G401.6 (cell line): ENCODE results near the gene PSMB2.
"Not testable (repeated sequence)": the region's sequence is repeated elsewhere in the genome, so short reads cannot be mapped to it uniquely, and the experiment has no call there.

Experiments
- FAIRE-seq: peaks from 2 replicates; lab custom pipeline; 2012; peaks lifted over from hg19 to GRCh38; lab: Jason Lieb, UNC

Gene PSMB2

GRCh38 chr1:35641233-35641866, at the start of gene PSMB2:
TSS of gene PSMB2 (minus strand) at chr1:35641526. CDS start at chr1:35641432, 94 bp downstream.
- peak; percentile 83 for FAIRE-seq

- no peak for FAIRE-seq
Observed at GRCh38 chr1:35691080-35691479, 49.8 kb upstream of the PSMB2 start.

GRCh38 chr1:35690103-35690502, 48.8 kb upstream of the PSMB2 start:
- FAIRE-seq, result not testable (repeated sequence)

DNA sequence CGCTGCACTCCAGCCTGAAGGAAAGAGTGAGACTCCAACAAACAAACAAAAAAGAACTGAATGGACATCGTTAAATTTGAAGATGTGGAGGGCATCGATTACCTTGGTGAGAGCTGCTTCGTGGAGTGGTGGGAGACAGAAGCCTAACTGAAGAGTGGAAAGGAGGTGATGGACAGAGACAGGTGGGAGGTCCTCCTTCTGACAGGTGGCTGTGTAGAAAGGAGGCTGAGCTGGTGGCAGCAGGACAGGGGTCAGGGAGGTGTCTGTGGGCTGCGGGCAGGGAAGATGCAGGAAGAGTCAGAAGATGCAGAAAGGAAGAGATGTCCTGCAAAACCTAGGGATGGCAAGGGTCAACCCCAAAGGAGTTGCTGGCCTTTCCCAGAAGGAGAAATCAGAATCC, 46.8 kb upstream of the PSMB2 start:
- FAIRE-seq, result no peak

DNA sequence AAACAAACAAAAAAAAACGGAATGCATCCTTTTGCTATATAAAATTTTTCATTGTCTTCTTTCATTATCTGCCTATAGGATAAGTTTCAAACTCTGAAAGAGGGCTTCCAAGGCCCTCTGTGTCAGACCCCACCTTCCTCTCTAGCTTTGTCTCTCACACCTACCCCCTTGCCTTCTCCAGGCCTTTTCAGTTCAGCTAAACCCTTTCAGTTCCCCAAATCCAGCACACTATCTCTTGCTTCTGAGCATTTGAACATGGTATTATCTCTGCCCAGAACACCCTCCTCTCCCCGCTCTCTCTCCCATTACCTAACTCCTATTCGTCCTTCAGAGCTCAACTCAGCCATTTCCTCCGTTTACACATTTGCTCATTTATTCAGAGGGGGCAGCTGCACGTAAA, 41.7 kb upstream of the PSMB2 start:
- FAIRE-seq, result no peak

- no peak for FAIRE-seq
Observed at GRCh38 chr1:35680271-35680670, 38.9 kb upstream of the PSMB2 start.

DNA sequence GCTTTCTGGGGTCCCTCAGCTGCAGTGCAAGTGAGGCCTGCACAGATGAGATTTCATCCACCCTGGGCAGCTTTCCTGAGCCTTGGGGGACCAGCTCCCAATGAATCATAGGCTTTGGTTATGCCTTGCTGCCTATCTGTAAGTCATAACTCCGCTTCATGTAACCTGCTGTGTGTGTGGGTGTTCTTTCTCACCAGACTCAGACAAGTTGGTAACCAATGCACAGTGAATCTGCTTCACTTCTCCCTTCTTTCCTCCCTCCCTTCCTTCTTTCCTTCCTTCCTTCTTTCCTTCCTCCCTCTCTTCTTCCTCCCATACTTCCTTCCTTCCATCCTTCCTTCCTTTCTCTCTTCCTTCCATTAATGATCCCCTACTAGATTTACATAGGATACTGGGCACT, 34.4 kb upstream of the PSMB2 start:
- FAIRE-seq, result no peak

DNA sequence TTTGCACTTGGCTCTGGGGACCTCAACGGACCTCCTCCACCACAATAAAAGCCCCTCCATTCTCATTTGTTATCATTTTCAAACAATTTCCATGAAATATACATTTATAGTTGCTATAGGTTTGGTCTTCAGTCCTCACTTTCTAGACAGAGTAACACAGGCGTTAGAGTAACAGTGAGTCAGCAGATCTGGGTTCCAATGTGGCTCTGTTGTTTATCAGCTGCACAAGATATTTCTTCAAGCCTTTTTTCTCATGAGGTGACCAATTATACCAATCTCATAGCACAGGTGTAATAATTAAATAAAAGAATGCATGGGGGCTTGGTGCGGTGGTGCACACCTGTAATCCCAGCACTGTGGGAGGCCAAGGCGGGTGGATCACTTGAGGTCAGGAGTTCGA, 32.8 kb upstream of the PSMB2 start:
- FAIRE-seq, result no peak

GRCh38 chr1:35672116-35672515, 30.8 kb upstream of the PSMB2 start:
- FAIRE-seq, result no peak

GRCh38 chr1:35668506-35668905, 27.2 kb upstream of the PSMB2 start:
- no peak for FAIRE-seq

GRCh38 chr1:35666916-35667315, 25.6 kb upstream of the PSMB2 start:
- no peak for FAIRE-seq

DNA sequence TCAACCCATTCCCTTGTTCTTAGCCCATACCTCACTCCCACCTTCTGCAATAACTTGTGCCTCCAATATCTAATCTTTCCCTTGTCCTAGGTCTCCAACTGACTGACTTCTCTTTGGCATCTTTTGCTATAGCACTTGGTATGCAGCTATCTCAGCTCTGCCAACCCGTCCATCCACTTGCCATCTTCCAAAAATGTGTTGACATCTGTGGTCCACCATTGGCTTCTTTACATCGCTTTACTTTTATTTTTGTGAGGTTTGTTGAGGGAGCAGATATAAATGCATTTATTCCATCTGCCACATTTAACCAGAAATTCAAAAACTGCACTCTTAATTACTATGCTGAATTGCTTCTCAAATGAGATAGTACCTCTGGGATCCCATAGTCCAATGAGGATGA, 24.9 kb upstream of the PSMB2 start:
- FAIRE-seq, result no peak

DNA sequence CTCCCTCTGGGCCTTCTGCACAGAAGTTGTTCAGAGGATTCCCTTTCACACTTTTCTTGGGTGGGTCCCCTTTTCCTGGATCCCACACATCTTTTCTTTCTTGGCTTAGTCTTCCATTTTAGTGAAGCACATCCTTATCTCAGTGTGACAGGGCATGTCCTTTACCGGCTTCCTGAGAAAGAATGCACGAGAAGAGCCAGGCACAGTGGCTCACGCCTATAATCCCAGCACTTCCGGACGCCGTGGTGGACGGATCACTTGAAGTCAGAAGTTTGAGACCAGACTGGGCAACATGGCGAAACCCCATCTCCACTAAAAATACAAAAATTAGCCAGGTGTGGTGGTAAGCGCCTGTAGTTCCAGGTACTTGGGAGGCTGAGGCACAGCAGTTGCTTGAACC, 22.1 kb upstream of the PSMB2 start:
- FAIRE-seq, result no peak

GRCh38 chr1:35661474-35661795, 20.1 kb upstream of the PSMB2 start:
- FAIRE-seq, result no peak

GRCh38 chr1:35660581-35661473, 19.5 kb upstream of the PSMB2 start:
- no peak for FAIRE-seq

- FAIRE-seq, result no peak
Observed at GRCh38 chr1:35659589-35659988, 18.3 kb upstream of the PSMB2 start.

GRCh38 chr1:35657851-35658250, 16.5 kb upstream of the PSMB2 start:
- FAIRE-seq, result no peak

DNA sequence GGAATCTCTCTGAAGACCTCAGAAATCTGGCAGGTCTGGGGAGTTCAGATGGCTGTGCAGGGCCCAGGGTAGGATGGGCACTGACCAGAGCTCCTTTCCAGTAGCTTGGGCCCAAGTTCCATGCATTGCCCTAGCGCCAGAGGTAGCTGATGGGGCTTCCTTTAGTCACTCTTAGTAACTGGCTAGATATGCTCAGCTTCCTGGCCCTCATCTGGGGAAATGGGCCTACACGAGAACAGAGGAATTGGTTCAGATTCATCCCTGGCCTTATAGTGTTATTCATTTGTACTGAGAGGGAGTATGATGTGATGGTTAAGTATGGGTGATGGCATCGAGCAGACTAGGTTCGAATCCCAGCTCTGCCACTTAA, 15.5 kb upstream of the PSMB2 start:
- no peak for FAIRE-seq

DNA sequence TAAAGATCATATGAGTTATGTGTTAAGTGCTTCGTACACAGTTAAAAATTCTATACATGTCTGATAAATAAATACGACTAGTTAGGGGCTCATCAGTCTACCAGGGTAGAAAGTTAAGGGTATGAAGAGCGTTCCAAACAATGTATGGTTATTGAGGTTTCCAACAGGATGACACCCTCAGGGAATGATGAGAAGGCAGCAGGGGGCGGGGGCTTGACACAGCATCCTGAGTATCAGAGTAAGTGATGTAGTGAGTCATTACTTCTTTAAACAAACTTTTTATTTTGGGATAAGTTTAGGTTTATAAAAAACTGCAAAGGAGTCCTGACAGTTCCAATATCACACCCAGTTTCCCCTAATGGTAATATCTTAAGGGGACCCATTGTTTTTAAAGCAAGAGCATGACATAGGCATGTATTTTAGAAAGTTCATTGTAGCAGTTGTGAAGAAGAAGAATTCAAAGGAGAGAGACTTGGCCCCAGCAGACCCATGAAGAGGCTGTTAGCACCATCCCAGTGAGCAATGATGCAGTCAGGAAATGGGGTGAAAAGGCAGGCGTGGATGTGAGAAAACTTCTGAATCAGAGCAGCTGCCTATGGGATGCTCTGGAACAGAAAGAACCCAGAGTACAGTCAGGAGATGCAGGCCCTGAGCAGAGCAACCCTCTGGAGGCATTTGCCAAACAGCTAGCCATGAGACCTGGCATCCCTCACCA, 15.0 kb upstream of the PSMB2 start:
- no peak for FAIRE-seq

- no peak for FAIRE-seq
Observed at GRCh38 chr1:35655196-35655595, 13.9 kb upstream of the PSMB2 start.

GRCh38 chr1:35650416-35650815, 9.1 kb upstream of the PSMB2 start:
- no peak for FAIRE-seq

DNA sequence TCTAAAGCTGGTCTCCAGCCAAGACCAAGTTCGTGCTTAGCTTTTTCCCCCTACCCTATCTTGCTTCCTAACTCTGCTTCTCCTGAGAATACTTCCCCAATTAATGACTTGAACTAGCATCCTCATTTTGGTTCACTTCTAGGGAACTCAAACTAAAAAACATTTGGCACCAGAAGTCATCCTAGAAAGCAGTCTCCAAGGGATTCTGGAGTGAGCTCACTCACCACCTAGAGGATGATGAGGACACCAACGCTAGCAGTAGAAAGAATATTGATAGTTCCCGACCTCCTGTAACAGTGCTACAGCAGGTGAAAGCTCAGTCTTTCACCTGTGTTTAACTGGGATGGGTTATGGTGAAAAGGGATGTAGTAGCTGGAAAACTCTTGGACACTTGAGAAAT, 4.7 kb upstream of the PSMB2 start:
- no peak for FAIRE-seq

- no peak for FAIRE-seq
Observed at GRCh38 chr1:35644204-35644603, 2.9 kb upstream of the PSMB2 start.
